Renal cortical epithelial cell (primary cell): ENCODE measurements around the gene SLC7A1. TPM values are rescaled to one million over a fixed set of nuclear protein-coding genes. Genes with fewer than 3 reads are reported as not detected.

Experiments
- DNase-seq: peaks from one replicate; pipeline ENCODE4 v3.0.0-alpha.2; 2011; ENCODE audit warnings: low read depth
- total RNA-seq: library from RNA; depleted of rRNA; stranded (reverse); fragments of >200 nt; gene quantifications from 2 replicates; pipeline ENCODE4 v1.2.3, GENCODE V29; 2014

SLC7A1 gene
- total RNA-seq, 1 donor from 2014 or later = 86.2 TPM

GRCh38 chr13:29530901-29531300 lies 64.6 kb downstream of the SLC7A1 start:
- DNase-seq = no peak

- no peak for DNase-seq
Measured at GRCh38 chr13:29529754-29530153, 65.7 kb downstream of the SLC7A1 start.

DNA sequence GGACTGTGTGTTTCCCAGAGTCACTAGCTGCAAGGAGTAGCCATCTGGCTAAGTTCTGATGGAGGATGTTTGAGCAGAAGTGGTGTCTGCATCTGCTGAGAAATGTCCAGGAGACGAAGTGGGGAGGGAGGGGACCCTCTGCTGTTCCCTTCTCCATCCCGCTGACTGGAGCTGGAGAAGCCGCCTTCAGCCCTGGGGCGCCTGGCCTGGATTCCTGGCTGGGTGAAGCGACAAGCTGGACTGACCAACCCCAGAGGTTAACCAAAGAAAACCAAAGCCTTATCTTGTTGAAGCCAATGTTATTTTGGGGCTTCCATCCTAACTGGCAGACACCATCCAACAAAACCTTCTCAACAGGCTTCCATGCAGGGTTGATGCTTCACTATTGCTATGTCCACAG lies 67.6 kb downstream of the SLC7A1 start:
- no peak for DNase-seq

- no peak for DNase-seq
Measured at GRCh38 chr13:29527511-29527910, 68.0 kb downstream of the SLC7A1 start.

DNA sequence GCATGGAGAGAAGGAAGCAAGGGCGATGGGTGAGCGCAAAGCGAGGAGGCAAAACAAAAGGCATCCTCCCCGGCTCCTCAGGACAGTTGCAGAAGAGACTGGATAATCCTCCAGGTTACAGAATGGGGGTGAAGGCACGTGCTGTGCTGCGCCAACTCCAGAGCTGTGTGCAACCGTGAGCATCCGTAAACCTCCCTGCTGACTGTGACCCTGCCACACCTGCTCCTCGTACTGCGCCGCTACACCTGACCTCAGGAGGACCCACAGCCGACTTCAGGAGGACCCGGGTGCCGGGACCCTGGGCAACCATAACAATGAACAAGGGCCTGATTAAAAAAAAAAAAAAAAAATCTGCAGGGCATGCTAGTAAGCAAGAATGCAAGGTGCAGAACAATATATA lies 68.7 kb downstream of the SLC7A1 start:
- DNase-seq = no peak

DNA sequence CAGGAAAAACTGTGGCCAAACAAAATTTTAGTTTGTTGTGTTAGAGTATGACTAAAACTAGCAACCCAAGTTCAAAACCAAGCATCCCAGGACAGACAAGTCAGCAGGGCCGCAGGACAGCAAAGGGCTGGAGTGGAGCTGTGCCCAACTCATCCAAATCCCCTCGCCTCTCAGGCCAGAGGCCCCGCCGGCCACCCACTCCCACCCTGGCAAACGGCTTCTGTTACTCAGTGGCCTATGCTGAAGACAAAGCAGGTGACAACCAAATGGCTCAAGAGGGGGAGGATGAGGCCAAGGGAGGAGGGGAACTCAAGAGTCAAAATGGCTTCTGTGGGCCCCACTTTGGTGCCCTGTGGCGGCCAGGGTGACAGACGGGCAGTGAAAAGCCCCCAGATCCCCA lies 69.7 kb downstream of the SLC7A1 start:
- DNase-seq = no peak

DNA sequence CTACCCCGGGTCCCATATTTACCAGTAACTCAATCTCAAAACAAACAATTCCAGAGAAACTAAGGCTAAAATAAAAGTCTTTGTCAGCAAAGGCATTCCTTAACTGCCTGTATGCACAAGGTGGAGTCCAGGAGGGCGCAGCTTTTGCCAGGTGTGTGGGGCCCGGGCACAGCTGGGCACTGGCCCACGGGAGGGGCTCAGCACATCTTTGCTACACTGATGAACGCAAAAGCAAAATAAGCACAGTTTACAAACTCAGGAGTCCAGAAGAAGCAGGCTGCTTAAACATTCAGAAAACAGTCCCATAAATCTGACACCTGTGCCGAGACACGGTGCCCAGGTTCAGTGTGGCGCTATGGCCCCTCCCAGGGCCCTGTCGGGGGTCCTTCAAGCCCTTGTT lies 70.8 kb downstream of the SLC7A1 start:
- no peak for DNase-seq

DNA sequence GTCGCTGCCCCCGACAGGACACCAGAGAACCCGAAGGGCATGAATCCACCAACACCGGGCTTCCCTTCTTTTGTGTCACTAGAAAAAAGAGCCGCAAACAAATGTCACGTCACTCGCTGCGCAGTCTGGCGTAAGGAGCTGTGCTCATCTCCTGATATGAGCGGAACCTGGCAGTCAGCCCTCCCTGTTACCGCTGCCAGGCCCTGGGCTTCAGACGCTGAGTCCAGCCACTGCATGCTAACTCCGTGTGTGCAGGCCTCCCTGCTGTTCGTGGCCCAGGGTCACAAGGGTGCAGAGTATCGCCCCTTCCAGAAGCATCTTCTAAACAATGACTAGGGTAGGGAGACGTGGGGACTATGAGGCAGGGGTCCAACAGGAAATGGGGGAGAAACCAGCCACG lies 71.3 kb downstream of the SLC7A1 start:
- DNase-seq = no peak

DNA sequence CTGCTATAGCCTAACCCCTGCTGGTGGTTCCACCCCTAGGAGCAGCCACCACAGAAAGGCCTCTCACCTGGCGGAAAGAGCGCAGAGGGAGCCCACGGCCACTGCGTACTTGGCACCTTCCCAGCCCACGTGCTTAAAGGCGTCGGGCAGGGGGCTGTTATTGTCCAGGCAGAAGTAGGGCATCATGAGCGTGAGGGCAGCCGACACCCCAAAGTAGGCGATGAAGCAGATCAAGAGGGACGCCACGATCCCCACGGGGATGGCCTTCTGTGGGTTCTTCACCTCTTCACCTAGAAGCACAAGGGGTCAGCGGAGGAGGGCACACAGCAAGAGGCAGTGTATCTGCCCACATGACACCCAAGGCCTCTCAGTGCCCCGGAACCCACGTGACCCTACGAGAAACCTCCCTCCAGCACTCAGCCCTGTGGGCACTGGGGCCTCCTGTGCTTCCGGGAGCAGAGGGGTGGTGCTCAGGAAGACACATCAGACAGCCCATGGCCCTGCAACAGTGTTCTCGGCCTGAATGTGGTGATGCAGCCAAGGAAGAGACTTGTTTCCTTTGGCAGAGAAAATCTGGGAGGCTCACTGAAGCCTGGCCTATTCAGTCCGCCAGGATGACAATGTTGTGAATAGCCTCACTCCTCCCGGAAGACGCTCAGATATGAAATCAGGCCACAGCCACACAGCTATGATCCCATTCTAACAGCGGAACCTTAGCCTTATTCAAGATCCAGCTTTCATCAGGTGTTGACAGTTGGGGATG lies 72.1 kb downstream of the SLC7A1 start:
- no peak for DNase-seq

- no peak for DNase-seq
Measured at GRCh38 chr13:29522044-29522685, 73.3 kb downstream of the SLC7A1 start.

DNA sequence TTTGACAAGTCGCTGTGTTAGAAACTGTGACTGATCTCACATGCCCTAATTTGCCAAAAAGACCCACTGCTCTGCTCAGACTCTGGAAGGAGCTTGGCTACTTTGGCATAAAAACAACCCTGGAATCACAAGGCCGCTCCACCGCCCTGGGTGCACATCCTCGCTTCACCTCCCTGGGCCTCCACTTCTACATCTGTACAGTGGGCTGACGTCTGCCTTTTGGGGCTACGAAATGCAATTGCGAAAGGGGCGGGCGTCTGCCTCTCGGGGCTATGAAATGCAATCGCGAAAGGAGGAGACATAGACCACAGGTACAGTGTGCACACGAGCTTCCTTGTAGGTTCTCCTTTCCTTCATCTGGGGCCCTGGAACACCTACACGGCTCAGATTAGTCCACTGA lies 74.2 kb downstream of the SLC7A1 start:
- DNase-seq = no peak

GRCh38 chr13:29520671-29521070 lies 74.8 kb downstream of the SLC7A1 start:
- peak; percentile 37 for DNase-seq

- DNase-seq = no peak
Measured at GRCh38 chr13:29519921-29520320, 75.6 kb downstream of the SLC7A1 start.

DNA sequence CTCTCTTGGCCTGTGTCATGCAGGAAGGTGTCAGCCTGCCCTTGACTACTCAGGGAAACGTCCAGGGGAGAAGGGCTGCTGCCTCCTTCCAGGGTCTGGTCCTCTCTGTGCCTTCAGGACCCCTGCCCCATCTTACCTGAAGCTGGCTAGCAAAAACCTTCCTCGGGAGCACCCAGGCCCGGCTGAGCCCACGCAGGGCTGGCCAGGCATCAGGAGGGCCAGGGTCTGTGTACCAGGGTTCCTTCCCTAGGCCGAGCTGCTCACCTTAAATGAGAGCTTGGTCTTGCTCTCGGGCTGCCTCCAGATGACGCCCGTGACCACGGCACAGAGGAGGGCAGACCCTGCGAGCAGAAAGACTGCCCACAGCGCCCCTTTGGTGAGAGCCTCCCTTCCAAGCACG lies 78.6 kb downstream of the SLC7A1 start:
- no peak for DNase-seq

- no peak for DNase-seq
Measured at GRCh38 chr13:29516012-29516411, 79.5 kb downstream of the SLC7A1 start.

GRCh38 chr13:29515372-29515771 lies 80.1 kb downstream of the SLC7A1 start:
- no peak for DNase-seq

GRCh38 chr13:29514720-29515310 lies 80.7 kb downstream of the SLC7A1 start:
- DNase-seq = no peak

GRCh38 chr13:29513981-29514719 lies 81.3 kb downstream of the SLC7A1 start:
- no peak for DNase-seq

GRCh38 chr13:29513002-29513980 lies 82.2 kb downstream of the SLC7A1 start:
- no peak for DNase-seq

DNA sequence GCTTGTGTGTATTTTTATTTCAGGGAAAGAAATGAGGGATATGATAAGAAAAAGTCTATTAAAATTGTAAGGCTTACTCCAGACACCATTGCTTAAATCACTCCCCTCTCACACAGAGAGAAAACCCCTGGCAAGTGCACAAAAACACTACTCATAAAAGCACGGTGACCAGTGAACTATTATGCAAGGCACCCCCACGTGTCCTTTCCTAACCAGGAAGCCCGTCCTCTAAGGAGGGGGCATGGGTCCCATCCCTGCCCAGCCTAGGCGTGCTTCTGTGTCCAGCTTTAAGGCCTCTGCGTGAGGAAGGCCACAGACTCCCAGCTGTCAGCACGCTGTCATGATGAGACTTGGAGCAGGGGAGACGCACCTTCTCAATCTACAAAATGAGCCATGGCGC lies 83.5 kb downstream of the SLC7A1 start:
- no peak for DNase-seq

GRCh38 chr13:29511106-29511796 lies 84.2 kb downstream of the SLC7A1 start:
- no peak for DNase-seq
